Posterior vena cava (tissue), 2 donors: ENCODE results near the gene VIPR1. TPM values are rescaled to one million over a fixed set of nuclear protein-coding genes. Genes with fewer than 3 reads are reported as not detected.

ENCODE experiments used
- DNase-seq: peaks from one replicate; pipeline ENCODE4 v3.0.0-alpha.2; 2020; ENCODE audit warnings: low spot score
- intact Hi-C, 2 donors: fragments of 100-400 bp; cut with DNase I; formaldehyde crosslinking; loops; one replicate each; pipeline versions ENCODE4 v1.14.1 to v1.14.2; 2022 to 2023
- long read RNA-seq, 2 donors: library from polyadenylated mRNA; unstranded; transcript quantifications; one replicate each; pipeline ENCODE4 v2.0.0, GENCODE V29; 2020 to 2021
- total RNA-seq, 2 donors: library from RNA; stranded (reverse); fragmentation: NEBNext Ultra II Directional; extraction: Animal tissue kit (Norgen Biotek cat#: 25700); gene quantifications; one replicate each; pipeline ENCODE4 v1.2.1, GENCODE V29; 2021
- donor health status: DM: yes; HTN: yes; CAD: no.
- donor health status: DM: yes; HTN: yes; CAD: no.

The VIPR1 gene, protein sequence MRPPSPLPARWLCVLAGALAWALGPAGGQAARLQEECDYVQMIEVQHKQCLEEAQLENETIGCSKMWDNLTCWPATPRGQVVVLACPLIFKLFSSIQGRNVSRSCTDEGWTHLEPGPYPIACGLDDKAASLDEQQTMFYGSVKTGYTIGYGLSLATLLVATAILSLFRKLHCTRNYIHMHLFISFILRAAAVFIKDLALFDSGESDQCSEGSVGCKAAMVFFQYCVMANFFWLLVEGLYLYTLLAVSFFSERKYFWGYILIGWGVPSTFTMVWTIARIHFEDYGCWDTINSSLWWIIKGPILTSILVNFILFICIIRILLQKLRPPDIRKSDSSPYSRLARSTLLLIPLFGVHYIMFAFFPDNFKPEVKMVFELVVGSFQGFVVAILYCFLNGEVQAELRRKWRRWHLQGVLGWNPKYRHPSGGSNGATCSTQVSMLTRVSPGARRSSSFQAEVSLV
- 1 to 10 TPM; 1.3 to 2.2 TPM for total RNA-seq
- long read RNA-seq, donor 1, partial matches to known transcripts: 0 of 2 reads
- long read RNA-seq, donor 1, other reads (novel, unspliced or antisense): 1 of 2 reads
- long read RNA-seq, donor 2, partial matches to known transcripts: 2 of 3 reads
- long read RNA-seq, donor 2, other reads (novel, unspliced or antisense): 0 of 3 reads

DNA sequence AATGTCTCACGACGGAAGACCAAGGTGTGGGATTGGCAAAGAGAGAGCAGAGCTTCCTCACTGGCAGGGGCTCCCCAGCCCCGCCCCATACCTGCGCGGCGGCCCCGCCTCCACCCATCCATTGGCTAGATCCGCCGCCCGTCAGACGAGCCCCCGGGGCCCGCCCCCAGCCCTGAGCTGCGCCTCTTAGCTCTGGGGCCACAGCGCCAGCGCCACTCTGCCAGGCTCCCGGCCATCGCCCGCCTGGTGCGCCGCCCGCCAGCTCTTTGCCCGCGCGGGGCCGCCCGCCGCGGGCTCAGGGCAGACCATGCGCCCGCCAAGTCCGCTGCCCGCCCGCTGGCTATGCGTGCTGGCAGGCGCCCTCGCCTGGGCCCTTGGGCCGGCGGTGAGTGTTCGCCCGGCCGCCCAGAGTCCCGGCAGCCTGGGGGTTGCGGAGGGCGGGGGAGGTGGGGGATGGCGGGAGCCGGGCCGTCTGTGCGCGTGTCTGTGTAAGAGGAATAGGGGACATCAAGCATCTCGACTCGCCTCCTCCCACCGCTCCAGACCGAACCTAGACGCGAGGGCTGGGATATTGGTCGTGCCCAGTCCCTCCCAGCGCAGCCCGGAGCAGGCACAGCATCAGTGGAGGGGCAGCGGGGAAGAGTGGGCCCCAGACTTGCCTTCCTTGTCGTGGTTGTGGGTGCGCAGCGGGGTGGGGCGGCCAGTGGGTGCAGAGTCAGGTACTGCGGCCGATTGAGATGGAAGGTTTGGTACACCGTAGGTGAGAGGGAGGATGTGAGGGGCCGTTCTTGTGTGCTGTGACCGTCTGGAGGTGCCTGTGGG, at the start of gene VIPR1:
Gene VIPR1 (plus strand): TSS at position 215 of the 822 bp plus-strand sequence. CDS start 93 bp downstream, at position 308.
- intact Hi-C loops: no loop called here
- DNase-seq: peak; percentile 89

- intact Hi-C loops: no loop called here
- DNase-seq: no peak
Observed at GRCh38 chr3:42456211-42456610, 46.2 kb upstream of the VIPR1 start.

- no peak for DNase-seq
- intact Hi-C loops: no loop called here
Observed at GRCh38 chr3:42459151-42459550, 43.3 kb upstream of the VIPR1 start.

DNA sequence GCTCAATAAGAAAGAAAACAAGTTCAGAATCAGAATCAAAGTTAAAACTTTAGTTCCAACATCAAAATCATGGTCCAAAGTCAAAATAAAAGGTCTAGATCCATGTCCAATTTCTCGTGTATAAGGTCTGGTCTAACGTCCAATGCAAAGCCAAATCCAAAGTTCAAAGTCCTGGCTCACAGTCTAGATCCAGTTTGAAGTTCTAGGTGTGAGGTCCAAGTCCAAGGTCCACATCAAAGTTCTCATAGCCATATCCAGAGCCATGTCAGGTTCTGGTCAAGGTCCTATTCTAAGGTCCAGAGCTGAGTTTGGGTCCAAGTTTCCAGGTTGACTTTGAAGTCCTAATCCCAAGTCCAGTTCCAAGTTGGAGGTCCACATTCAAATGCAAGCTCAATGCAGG, 40.7 kb upstream of the VIPR1 start:
- DNase-seq: no peak
- intact Hi-C loops: loop anchor here in 1 of 2 donors (5.0 kb wide), 1 partner anchor 1649 kb away; no protein-coding TSS in a partner anchor

GRCh38 chr3:42463093-42463492, 39.4 kb upstream of the VIPR1 start:
- intact Hi-C loops: loop anchor here in 1 of 2 donors (5.0 kb wide), 1 partner anchor 1651 kb away; no protein-coding TSS in a partner anchor
- DNase-seq: no peak

DNA sequence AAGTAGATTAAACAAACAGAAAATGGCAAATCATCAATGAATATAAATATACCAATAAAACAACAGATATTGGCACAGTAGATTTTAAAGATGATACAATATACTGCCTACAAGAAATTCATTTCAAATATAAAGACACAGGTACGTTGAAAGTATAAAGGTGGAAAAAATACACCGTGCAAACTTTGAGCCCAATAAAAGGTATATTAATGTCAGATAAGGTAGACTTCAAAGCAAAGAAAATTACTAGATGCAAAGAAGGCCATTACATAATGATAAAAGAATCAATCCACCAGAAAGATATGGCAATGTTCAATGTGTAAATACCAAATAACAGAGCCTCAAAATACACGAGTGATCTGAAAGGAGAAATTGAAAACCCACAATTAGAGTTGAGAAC, 34.3 kb upstream of the VIPR1 start:
- DNase-seq: no peak
- intact Hi-C loops: no loop called here

GRCh38 chr3:42472555-42472954, 29.9 kb upstream of the VIPR1 start:
- no peak for DNase-seq
- intact Hi-C loops: no loop called here

GRCh38 chr3:42473083-42473932, 29.1 kb upstream of the VIPR1 start:
- intact Hi-C loops: no loop called here
- DNase-seq: no peak

GRCh38 chr3:42476225-42477125, 26.0 kb upstream of the VIPR1 start:
- no peak for DNase-seq
- intact Hi-C loops: no loop called here

DNA sequence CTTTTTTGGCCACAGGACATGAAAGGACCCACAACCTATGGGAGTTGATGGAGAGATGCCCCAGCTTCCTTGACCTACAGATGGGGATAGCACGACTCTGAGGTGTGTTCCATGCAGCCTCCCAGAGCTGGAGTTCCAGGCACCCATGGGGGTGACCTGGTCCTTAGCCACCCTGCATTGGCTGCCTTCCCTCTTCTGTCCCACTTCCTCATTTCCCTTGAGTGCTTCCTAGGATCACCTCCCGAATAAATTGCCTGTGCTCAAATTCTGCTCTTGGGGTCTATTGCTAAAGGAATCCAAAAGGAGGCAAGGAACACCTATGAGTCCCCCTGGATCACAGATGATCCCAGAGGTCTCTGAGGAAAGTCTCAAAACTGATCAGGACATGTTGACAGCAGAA, 24.7 kb upstream of the VIPR1 start:
- intact Hi-C loops: no loop called here
- DNase-seq: no peak

GRCh38 chr3:42478830-42479229, 23.6 kb upstream of the VIPR1 start:
- DNase-seq: no peak
- intact Hi-C loops: no loop called here

DNA sequence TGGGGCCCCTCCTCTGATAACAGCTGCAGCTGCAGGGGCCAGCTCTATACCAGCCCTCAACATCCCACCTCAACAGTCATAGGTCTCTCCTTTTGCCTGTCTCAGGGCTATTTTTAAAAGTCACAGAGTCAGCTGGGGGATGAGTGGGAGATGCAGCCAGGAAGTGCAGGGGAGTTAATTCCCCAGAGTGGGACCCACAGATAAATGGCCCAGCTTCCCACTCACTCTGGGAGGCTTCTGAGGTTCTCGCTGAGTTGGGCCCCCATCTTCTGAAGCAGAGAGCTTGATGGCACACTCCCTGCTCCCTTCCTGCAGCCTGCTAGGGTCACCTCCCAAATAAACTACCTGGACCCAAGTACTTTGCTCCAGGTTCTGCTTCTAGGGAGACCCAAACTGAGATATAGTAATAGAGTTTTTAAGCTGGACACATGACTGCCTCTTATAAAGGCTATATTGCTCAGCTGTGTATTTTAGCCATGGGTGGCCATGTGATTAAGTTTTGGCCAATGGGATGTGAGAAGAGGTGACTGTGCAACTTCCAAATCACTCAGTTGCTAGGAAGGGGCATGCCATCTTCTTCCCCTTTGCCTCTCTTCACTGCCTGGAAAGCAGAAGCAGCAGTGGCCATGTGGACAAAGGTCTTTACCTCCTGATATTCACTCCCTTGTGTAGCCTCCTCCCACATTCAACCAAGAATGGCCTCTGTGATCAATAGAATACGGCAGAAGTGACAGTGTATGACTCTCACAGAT, 15.5 kb upstream of the VIPR1 start:
- intact Hi-C loops: no loop called here
- DNase-seq: no peak

DNA sequence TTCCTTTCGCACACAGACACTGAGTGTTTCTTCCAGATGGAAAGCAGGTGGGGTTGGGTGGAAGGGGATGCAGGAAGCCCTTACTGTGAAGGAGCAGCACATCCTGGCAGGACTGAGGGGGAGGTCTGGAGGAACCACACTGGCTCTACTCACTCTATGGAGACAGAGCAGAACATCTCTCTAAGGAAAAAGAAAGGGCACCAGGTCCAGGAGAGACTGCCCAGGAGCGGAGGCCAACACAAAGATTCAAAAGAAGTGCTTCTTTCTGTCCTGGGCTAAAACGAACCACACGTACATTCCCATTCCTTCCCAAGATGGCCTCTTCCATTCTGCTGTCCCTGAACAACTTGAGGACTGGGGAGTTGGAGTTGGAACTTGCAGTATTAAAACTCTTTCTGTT, 13.8 kb upstream of the VIPR1 start:
- intact Hi-C loops: no loop called here
- DNase-seq: no peak

DNA sequence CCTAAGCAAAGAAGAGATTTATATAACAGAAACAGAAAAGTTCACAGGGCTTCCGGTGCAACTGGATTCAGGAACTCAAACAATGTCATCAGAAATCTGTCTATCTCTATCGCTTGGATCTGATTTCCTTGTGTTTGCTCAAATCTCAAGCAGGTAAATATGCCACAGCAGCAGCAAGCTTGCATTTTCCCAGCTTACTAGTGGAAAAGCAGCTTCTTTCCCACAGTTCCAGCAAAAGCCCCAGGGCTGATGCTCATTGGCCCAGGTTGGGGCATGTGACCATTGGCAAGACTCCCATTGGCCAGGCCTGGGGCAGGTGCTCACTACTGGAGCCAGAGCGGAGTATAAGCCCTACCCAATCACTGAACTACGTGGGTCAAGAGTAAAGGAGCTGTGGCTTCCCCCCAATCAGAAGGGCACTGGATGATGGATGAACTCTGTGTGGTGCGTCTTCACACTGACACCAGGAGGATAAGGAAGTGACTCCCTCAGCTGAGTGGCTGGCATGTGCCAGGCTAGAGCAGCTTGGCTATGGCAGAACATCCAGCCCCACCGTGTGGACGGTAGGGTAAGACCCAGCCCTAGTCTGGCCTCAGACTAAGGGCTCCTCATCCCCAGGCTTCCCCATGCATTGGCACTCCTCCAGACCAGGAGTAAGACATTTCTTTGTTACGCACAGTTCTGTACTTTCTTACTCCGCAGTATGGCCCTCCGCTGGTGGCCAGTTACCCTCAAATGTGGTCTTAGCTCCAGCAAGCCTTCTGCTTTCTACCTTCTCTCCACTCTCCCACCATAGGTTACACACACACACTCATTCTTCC, 13.1 kb upstream of the VIPR1 start:
- DNase-seq: no peak
- intact Hi-C loops: no loop called here

DNA sequence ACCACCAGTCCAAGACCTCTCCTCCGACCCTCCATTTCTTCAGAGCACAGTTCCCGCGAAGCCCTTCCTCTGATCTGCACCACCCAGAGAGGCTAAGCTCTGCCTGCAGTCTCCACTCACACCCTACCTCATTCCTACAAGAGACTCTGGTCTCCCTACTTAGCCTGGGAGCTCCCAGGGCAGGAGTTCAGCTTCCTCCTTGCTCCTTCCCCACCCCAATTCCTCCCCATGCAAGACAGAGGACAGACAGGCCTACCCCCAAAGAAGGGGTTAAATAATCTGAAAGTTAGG, 12.6 kb upstream of the VIPR1 start:
- intact Hi-C loops: no loop called here
- no peak for DNase-seq

DNA sequence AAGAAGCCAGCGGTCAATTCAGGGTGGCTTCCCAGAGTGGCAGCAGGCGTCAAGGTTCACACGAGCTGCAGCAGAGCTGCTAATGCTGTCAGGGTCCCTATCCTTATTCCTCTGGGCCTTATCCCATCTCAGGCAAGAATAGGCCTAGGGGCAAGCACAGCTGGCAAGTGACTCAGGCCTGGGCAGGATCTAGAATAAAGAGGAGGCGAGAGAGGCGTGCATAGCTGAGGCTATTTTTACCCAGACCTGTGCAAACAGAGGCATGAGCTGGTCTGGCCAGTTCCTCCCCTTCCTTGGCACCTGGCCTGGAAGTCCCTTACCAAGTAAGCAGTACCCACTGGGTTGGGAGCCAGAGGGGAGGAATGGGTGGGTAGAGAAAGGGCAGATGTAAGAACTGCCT, 12.2 kb upstream of the VIPR1 start:
- DNase-seq: no peak
- intact Hi-C loops: no loop called here
